ENCODE measurements around the gene TXNDC2.
A peak's percentile ranks its signal among the peaks of the same experiment; 100 is the strongest.
"Not testable (repeated sequence)": the region's sequence is repeated elsewhere in the genome, so short reads cannot be mapped to it uniquely, and the experiment has no call there.

TXNDC2 gene

GRCh38 chr18:9887992-9888391 lies 2.2 kb downstream of the TXNDC2 start:
- no peak for DNase-seq

GRCh38 chr18:9890196-9890595 lies 4.4 kb downstream of the TXNDC2 start:
- DNase-seq, result no peak

- no peak for DNase-seq
Measured at GRCh38 chr18:9890957-9891356, 5.2 kb downstream of the TXNDC2 start.

- DNase-seq, result not testable (repeated sequence)
Measured at GRCh38 chr18:9891515-9891914, 5.7 kb downstream of the TXNDC2 start.

- DNase-seq, result no peak
Measured at GRCh38 chr18:9894454-9895068, 8.8 kb downstream of the TXNDC2 start.

GRCh38 chr18:9897129-9897528 lies 11.4 kb downstream of the TXNDC2 start:
- no peak for DNase-seq

- not testable (repeated sequence) for DNase-seq
Measured at GRCh38 chr18:9897787-9898291, 12.1 kb downstream of the TXNDC2 start.

GRCh38 chr18:9898792-9899549 lies 13.2 kb downstream of the TXNDC2 start:
- DNase-seq, result no peak

- not testable (repeated sequence) for DNase-seq
Measured at GRCh38 chr18:9899550-9899930, 13.8 kb downstream of the TXNDC2 start.

GRCh38 chr18:9900699-9901098 lies 14.9 kb downstream of the TXNDC2 start:
- no peak for DNase-seq

- DNase-seq, result no peak
Measured at GRCh38 chr18:9901377-9901776, 15.6 kb downstream of the TXNDC2 start.

- not testable (repeated sequence) for DNase-seq
Measured at GRCh38 chr18:9902264-9902663, 16.5 kb downstream of the TXNDC2 start.

- DNase-seq, result no peak
Measured at GRCh38 chr18:9902832-9903231, 17.1 kb downstream of the TXNDC2 start.

- no peak for DNase-seq
Measured at GRCh38 chr18:9905401-9905922, 19.7 kb downstream of the TXNDC2 start.

- no peak for DNase-seq
Measured at GRCh38 chr18:9906481-9906880, 20.7 kb downstream of the TXNDC2 start.

GRCh38 chr18:9907867-9908266 lies 22.1 kb downstream of the TXNDC2 start:
- no peak for DNase-seq

GRCh38 chr18:9910071-9910470 lies 24.3 kb downstream of the TXNDC2 start:
- DNase-seq, result no peak

- DNase-seq, result no peak
Measured at GRCh38 chr18:9910661-9911060, 24.9 kb downstream of the TXNDC2 start.

- no peak for DNase-seq
Measured at GRCh38 chr18:9911226-9911625, 25.5 kb downstream of the TXNDC2 start.

- DNase-seq, result not testable (repeated sequence)
Measured at GRCh38 chr18:9912285-9912684, 26.5 kb downstream of the TXNDC2 start.

GRCh38 chr18:9913151-9913525 lies 27.4 kb downstream of the TXNDC2 start:
- no peak for DNase-seq

GRCh38 chr18:9913526-9914333 lies 28.0 kb downstream of the TXNDC2 start, which contains the start of gene VAPA:
VAPA (plus strand) TSS chr18:9914016; CDS start chr18:9914257, 241 bp downstream.
- peak; percentile 93 for DNase-seq

- no peak for DNase-seq
Measured at GRCh38 chr18:9914334-9914583, 28.5 kb downstream of the TXNDC2 start.
